Medulla oblongata (tissue), 1 donor: ENCODE data around the gene COL18A1.

ENCODE experiments used
- DNase-seq: peaks from one replicate; pipeline ENCODE4 v3.0.0-alpha.2; 2015; ENCODE audit errors: extremely low spot score

The COL18A1 gene

GRCh38 chr21:45455674-45456583 is 51.0 kb downstream of the COL18A1 start:
- DNase-seq = no peak

GRCh38 chr21:45456584-45457160 is 51.7 kb downstream of the COL18A1 start:
- no peak for DNase-seq

- no peak for DNase-seq
Observed at GRCh38 chr21:45457161-45457831, 52.3 kb downstream of the COL18A1 start.

- no peak for DNase-seq
Observed at GRCh38 chr21:45457832-45458172, 52.8 kb downstream of the COL18A1 start.

GRCh38 chr21:45458281-45459170 is 53.6 kb downstream of the COL18A1 start:
- DNase-seq = no peak

GRCh38 chr21:45459171-45460010 is 54.4 kb downstream of the COL18A1 start:
- DNase-seq = no peak

GRCh38 chr21:45460011-45460565 is 55.1 kb downstream of the COL18A1 start:
- no peak for DNase-seq

GRCh38 chr21:45460611-45461368 is 55.8 kb downstream of the COL18A1 start:
- DNase-seq = no peak

- no peak for DNase-seq
Observed at GRCh38 chr21:45461369-45461750, 56.4 kb downstream of the COL18A1 start.

- DNase-seq = no peak
Observed at GRCh38 chr21:45461806-45462341, 56.9 kb downstream of the COL18A1 start.

- no peak for DNase-seq
Observed at GRCh38 chr21:45463871-45464270, 58.9 kb downstream of the COL18A1 start.

GRCh38 chr21:45464309-45464708 is 59.3 kb downstream of the COL18A1 start:
- no peak for DNase-seq

GRCh38 chr21:45465105-45465504 is 60.1 kb downstream of the COL18A1 start:
- DNase-seq = no peak

GRCh38 chr21:45465611-45466329 is 60.8 kb downstream of the COL18A1 start:
- no peak for DNase-seq

- peak; percentile 70 for DNase-seq
Observed at GRCh38 chr21:45466330-45467220, 61.6 kb downstream of the COL18A1 start.

GRCh38 chr21:45467221-45467779 is 62.3 kb downstream of the COL18A1 start:
- DNase-seq = no peak
